ENCODE data around the gene B3GLCT. TPM values are rescaled to one million over a fixed set of nuclear protein-coding genes. Genes with fewer than 3 reads are reported as not detected.

B3GLCT gene
- total RNA-seq, 1 donor from 2014 or later, result 11.2 TPM

DNA sequence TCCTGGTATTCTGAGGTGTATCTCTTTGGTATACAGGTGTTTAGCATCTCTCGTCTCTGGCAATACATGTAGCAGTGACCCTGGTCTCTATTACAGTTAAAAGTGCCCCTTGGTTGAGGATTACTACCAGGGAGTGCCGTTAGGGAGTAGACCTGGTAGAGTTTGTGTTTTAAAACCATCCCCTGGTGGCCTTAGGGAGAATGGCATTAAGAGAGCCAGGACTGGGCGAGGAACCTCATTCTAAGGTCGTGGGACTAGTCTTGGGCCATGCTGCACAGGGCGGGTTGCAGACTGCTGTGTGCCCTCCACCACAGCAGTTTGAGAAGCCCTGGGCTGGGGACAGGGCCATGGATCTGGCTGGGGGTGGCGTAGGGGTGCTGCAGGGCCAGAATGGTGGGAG, 35.0 kb downstream of the B3GLCT start:
- no peak overlapping the region for H3K9ac ChIP-seq (ENCODE audit: low read length)
- Mint-ChIP-seq H3K27me3 (ENCODE audit: low read depth, unreplicated experiment) (no peaks in the 10 kb centered on the region), H3K4me1 (ENCODE audit: low read depth, unreplicated experiment) (peaks cover 4% of the 10 kb centered on the region), H3K36me3 (ENCODE audit: low read depth, unreplicated experiment) (peaks cover 6% of the 10 kb centered on the region), H3K9me3 (ENCODE audit: unreplicated experiment) (no peaks in the 10 kb centered on the region), H3K27ac (ENCODE audit: unreplicated experiment) (no peak overlapping the region), H3K4me3 (ENCODE audit: unreplicated experiment) (no peak overlapping the region)
- H2AFZ ChIP-seq (ENCODE audit: low read depth, low read length), result no peak overlapping the region
- no peaks in the 10 kb centered on the region for H4K20me1 ChIP-seq (ENCODE audit: insufficient read depth, low read length)
- DNase-seq (ENCODE audit: low read depth), result no peak
- H3K79me2 ChIP-seq (ENCODE audit: insufficient read depth, low read length), result no peaks in the 10 kb centered on the region
- H3K4me1 ChIP-seq (ENCODE audit: insufficient read depth, low read length), result no peaks in the 10 kb centered on the region
- H3K9me3 ChIP-seq (ENCODE audit: insufficient read depth, low read depth, low read length), result no peaks in the 10 kb centered on the region
- no peaks in the 10 kb centered on the region for H3K36me3 ChIP-seq (ENCODE audit: insufficient read depth, low read length)
- no peak overlapping the region for H3K27ac ChIP-seq (ENCODE audit: low read depth, low read length)
- TF ChIP-seq, protein P1, sequence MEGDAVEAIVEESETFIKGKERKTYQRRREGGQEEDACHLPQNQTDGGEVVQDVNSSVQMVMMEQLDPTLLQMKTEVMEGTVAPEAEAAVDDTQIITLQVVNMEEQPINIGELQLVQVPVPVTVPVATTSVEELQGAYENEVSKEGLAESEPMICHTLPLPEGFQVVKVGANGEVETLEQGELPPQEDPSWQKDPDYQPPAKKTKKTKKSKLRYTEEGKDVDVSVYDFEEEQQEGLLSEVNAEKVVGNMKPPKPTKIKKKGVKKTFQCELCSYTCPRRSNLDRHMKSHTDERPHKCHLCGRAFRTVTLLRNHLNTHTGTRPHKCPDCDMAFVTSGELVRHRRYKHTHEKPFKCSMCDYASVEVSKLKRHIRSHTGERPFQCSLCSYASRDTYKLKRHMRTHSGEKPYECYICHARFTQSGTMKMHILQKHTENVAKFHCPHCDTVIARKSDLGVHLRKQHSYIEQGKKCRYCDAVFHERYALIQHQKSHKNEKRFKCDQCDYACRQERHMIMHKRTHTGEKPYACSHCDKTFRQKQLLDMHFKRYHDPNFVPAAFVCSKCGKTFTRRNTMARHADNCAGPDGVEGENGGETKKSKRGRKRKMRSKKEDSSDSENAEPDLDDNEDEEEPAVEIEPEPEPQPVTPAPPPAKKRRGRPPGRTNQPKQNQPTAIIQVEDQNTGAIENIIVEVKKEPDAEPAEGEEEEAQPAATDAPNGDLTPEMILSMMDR (IDR thresholded peaks at IDR 0.05; ENCODE audit: insufficient read depth, low read depth, low read length), result peak; percentile 26
- TF ChIP-seq EZH2 (IDR thresholded peaks at IDR 0.05; ENCODE audit: insufficient read depth, low read length), result no peak
- FAIRE-seq, result no peak
- H3K4me2 ChIP-seq (ENCODE audit: low read length), result no peak overlapping the region
- H3K4me3 ChIP-seq (ENCODE audit: insufficient read depth, low read depth, low read length), result no peak overlapping the region
- no peaks in the 10 kb centered on the region for H3K27me3 ChIP-seq (ENCODE audit: insufficient read depth, low read length)

DNA sequence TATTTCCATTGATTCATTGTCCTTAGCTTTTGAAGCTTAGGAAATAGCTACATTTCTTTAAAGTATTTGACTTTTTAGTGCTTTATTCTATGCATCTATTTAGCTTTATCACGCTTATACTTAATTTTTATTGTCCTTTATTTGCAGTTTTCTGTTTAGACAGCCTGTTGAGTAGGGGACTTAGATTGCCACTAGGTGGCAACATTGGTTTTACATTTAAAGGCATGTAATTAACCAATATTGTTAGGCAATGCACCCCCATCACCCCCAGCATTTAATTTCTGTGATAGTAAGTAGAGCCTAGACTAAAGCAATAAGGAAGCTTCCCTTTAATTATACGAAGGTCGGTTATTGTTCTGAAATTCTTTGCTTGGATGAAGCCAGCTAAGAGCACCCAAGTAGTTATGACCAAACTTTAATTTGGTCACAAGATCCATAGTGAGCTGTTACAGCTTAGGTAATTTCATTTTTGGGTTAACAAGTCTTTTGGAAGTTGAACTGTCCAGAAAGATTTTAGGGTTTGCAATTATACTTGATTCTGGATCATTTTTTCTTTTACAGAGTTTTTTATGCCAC, 36.5 kb downstream of the B3GLCT start:
- H3K27ac Mint-ChIP-seq (ENCODE audit: unreplicated experiment), result no peak overlapping the region
- H3K4me3 ChIP-seq (ENCODE audit: insufficient read depth, low read depth, low read length), result no peak overlapping the region
- H3K4me1 ChIP-seq (ENCODE audit: insufficient read depth, low read length), result no peaks in the 10 kb centered on the region
- H2AFZ ChIP-seq (ENCODE audit: low read depth, low read length), result no peak overlapping the region
- no peaks in the 10 kb centered on the region for H3K9me3 Mint-ChIP-seq (ENCODE audit: unreplicated experiment)
- no peaks in the 10 kb centered on the region for H4K20me1 ChIP-seq (ENCODE audit: insufficient read depth, low read length)
- FAIRE-seq, result no peak
- H3K4me1 Mint-ChIP-seq (ENCODE audit: low read depth, unreplicated experiment), result peaks cover 4% of the 10 kb centered on the region
- no peak for TF ChIP-seq EZH2 (IDR thresholded peaks at IDR 0.05; ENCODE audit: insufficient read depth, low read length)
- TF ChIP-seq, protein P1 (IDR thresholded peaks at IDR 0.05; ENCODE audit: insufficient read depth, low read depth, low read length), result peak; percentile 78
- H3K4me2 ChIP-seq (ENCODE audit: low read length), result no peak overlapping the region
- H3K79me2 ChIP-seq (ENCODE audit: insufficient read depth, low read length), result no peaks in the 10 kb centered on the region
- H3K36me3 Mint-ChIP-seq (ENCODE audit: low read depth, unreplicated experiment), result peaks cover 6% of the 10 kb centered on the region
- no peak overlapping the region for H3K27ac ChIP-seq (ENCODE audit: low read depth, low read length)
- no peaks in the 10 kb centered on the region for H3K36me3 ChIP-seq (ENCODE audit: insufficient read depth, low read length)
- DNase-seq (ENCODE audit: low read depth), result peak; percentile 14
- H3K9me3 ChIP-seq (ENCODE audit: insufficient read depth, low read depth, low read length), result no peaks in the 10 kb centered on the region
- H3K27me3 ChIP-seq (ENCODE audit: insufficient read depth, low read length), result no peaks in the 10 kb centered on the region
- H3K4me3 Mint-ChIP-seq (ENCODE audit: unreplicated experiment), result no peak overlapping the region
- no peak overlapping the region for H3K9ac ChIP-seq (ENCODE audit: low read length)
- no peaks in the 10 kb centered on the region for H3K27me3 Mint-ChIP-seq (ENCODE audit: low read depth, unreplicated experiment)

DNA sequence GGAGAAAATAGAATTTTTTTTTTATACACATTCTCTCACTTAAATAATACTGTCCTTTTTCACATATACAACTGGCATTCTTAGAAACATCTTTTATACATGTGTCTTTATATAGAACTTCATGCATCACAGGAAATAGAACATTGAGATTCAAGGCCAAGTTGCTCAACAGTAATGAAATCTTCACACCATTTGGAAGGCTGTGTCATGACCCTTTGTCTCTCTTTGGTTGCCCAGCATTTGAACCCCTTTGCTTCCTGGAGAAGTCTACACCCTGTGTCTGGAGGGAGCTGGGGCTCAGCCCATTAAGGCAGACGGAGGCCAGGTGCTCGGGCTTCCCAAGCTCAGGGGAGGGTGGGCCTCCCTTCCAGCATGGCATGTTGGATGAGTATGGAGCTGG, 41.1 kb downstream of the B3GLCT start:
- no peak overlapping the region for H3K4me3 ChIP-seq (ENCODE audit: insufficient read depth, low read depth, low read length)
- no peaks in the 10 kb centered on the region for H3K27me3 ChIP-seq (ENCODE audit: insufficient read depth, low read length)
- no peak overlapping the region for H3K9ac ChIP-seq (ENCODE audit: low read length)
- H3K79me2 ChIP-seq (ENCODE audit: insufficient read depth, low read length), result no peaks in the 10 kb centered on the region
- H4K20me1 ChIP-seq (ENCODE audit: insufficient read depth, low read length), result no peaks in the 10 kb centered on the region
- no peak overlapping the region for H3K4me3 Mint-ChIP-seq (ENCODE audit: unreplicated experiment)
- no peaks in the 10 kb centered on the region for H3K9me3 ChIP-seq (ENCODE audit: insufficient read depth, low read depth, low read length)
- no peak for DNase-seq (ENCODE audit: low read depth)
- H3K9me3 Mint-ChIP-seq (ENCODE audit: unreplicated experiment), result no peaks in the 10 kb centered on the region
- no peaks in the 10 kb centered on the region for H3K27me3 Mint-ChIP-seq (ENCODE audit: low read depth, unreplicated experiment)
- no peak overlapping the region for H2AFZ ChIP-seq (ENCODE audit: low read depth, low read length)
- H3K4me1 ChIP-seq (ENCODE audit: insufficient read depth, low read length), result no peaks in the 10 kb centered on the region
- FAIRE-seq, result no peak
- TF ChIP-seq, protein P1 (IDR thresholded peaks at IDR 0.05; ENCODE audit: insufficient read depth, low read depth, low read length), result no peak
- TF ChIP-seq EZH2 (IDR thresholded peaks at IDR 0.05; ENCODE audit: insufficient read depth, low read length), result no peak
- no peak overlapping the region for H3K27ac ChIP-seq (ENCODE audit: low read depth, low read length)
- H3K4me2 ChIP-seq (ENCODE audit: low read length), result no peak overlapping the region
- no peak overlapping the region for H3K27ac Mint-ChIP-seq (ENCODE audit: unreplicated experiment)
- no peaks in the 10 kb centered on the region for H3K36me3 ChIP-seq (ENCODE audit: insufficient read depth, low read length)
- peaks cover 4% of the 10 kb centered on the region for H3K4me1 Mint-ChIP-seq (ENCODE audit: low read depth, unreplicated experiment)
- H3K36me3 Mint-ChIP-seq (ENCODE audit: low read depth, unreplicated experiment), result no peaks in the 10 kb centered on the region

Measured in astrocyte (in vitro differentiated cells and primary cell).